IMR-90 (cell line): ENCODE measurements around the gene C8A. TPM values are rescaled to one million over a fixed set of nuclear protein-coding genes. Genes with fewer than 3 reads are reported as not detected.

Source experiments
- ATAC-seq: fragments of 200-7000 bp; cut with Tn5 transposase; 2 replicates; pipeline ENCODE4 v1.9.1; 2020; ENCODE audit warnings: low read depth, mild to moderate bottlenecking, moderate library complexity
- BruUV-seq: library from RNA; stranded (reverse); fragments of 400-500 nt; replicated peaks from 2 replicates; lab custom pipeline; 2021; lab: Mats Ljungman, UMichigan
- CTCF ChIA-PET: fragments of 300-600 bp; formaldehyde crosslinking; extraction: SDS; loops from one replicate; lab custom pipeline; 2021; ENCODE audit warnings: antibody characterized with exemption; lab: Yijun Ruan, JAX
- POLR2A ChIA-PET: fragments of 300-600 bp; sonication (Branson Sonifier 250); formaldehyde crosslinking; loops from one replicate; lab custom pipeline; 2022; ENCODE audit warnings: antibody characterized with exemption; ENCODE audit not compliant: unreplicated experiment; lab: Charles Lee
- DNase-seq: peaks from one replicate; pipeline ENCODE4 v3.0.0; 2013
- H2AFZ ChIP-seq: replicated peaks from 2 replicates; pipeline ENCODE3; 2013; ENCODE audit warnings: low read length, mild to moderate bottlenecking; ENCODE audit not compliant: poor library complexity
- H2AK5ac ChIP-seq: 2 replicates; pipeline ENCODE4 v1.6.1; 2013; ENCODE audit warnings: low read depth, low read length, inconsistent platforms
- H2AK9ac ChIP-seq: replicated peaks from 2 replicates; pipeline ENCODE3; 2013; ENCODE audit warnings: mild to moderate bottlenecking, low read depth, low read length, moderate library complexity; ENCODE audit not compliant: poor library complexity
- H2BK120ac ChIP-seq: 2 replicates; pipeline ENCODE4 v1.6.1; 2013; ENCODE audit warnings: low read depth, low read length, inconsistent platforms
- H2BK15ac ChIP-seq: 3 replicates; pipeline ENCODE4 v1.6.1; 2013; ENCODE audit warnings: low read depth, low read length, inconsistent platforms
- H2BK20ac ChIP-seq: 2 replicates; pipeline ENCODE4 v1.6.1; 2013; ENCODE audit warnings: low read depth, mild to moderate bottlenecking, inconsistent platforms, low read length, moderate library complexity
- H2BK5ac ChIP-seq: 2 replicates; pipeline ENCODE4 v1.6.1; 2013; ENCODE audit warnings: mild to moderate bottlenecking, low read depth, low read length, inconsistent platforms; ENCODE audit not compliant: poor library complexity, severe bottlenecking
- H3K14ac ChIP-seq: replicated peaks from 2 replicates; pipeline ENCODE4 v1.6.1; 2013; ENCODE audit warnings: low read depth, low read length, inconsistent platforms
- H3K18ac ChIP-seq: 2 replicates; pipeline ENCODE4 v1.6.1; 2013; ENCODE audit warnings: low read depth, low read length, control low read depth
- H3K23ac ChIP-seq: 2 replicates; pipeline ENCODE4 v1.6.1; 2013; ENCODE audit warnings: low read depth, low read length, inconsistent platforms
- H3K27ac ChIP-seq: 2 replicates; pipeline ENCODE4 v1.5.1; 2013; ENCODE audit warnings: mild to moderate bottlenecking, control low read depth, low read length; ENCODE audit not compliant: insufficient read depth
- H3K27me3 ChIP-seq: 2 replicates; pipeline ENCODE4 v1.6.1; 2013; ENCODE audit warnings: low read length; ENCODE audit not compliant: control insufficient read depth, insufficient read depth
- H3K36me3 ChIP-seq: 2 replicates; pipeline ENCODE4 v1.6.1; 2013; ENCODE audit warnings: low read length, mixed read lengths; ENCODE audit not compliant: control insufficient read depth, insufficient read depth
- H3K4ac ChIP-seq: 2 replicates; pipeline ENCODE4 v1.6.1; 2013; ENCODE audit warnings: low read depth, low read length, inconsistent platforms
- H3K4me1 ChIP-seq: 2 replicates; pipeline ENCODE4 v1.6.1; 2013; ENCODE audit warnings: low read length, mixed read lengths; ENCODE audit not compliant: control insufficient read depth, insufficient read depth
- H3K4me2 ChIP-seq: 2 replicates; pipeline ENCODE4 v1.6.1; 2013; ENCODE audit warnings: low read depth, mild to moderate bottlenecking, control low read depth, low read length, moderate library complexity
- H3K4me3 ChIP-seq: 2 replicates; pipeline ENCODE4 v1.5.1; 2013; ENCODE audit warnings: low read depth, mild to moderate bottlenecking, control low read depth, low read length, moderate library complexity; ENCODE audit not compliant: insufficient read depth
- H3K56ac ChIP-seq: 2 replicates; pipeline ENCODE4 v1.6.1; 2013; ENCODE audit warnings: low read length, inconsistent platforms; ENCODE audit not compliant: insufficient read depth; ENCODE audit errors: extremely low read depth
- H3K79me1 ChIP-seq, 2 experiments: 2 replicates each; pipeline ENCODE4 v1.6.1; 2013; ENCODE audit warnings: low read length in 2 of 2, inconsistent platforms in 1 of 2, low read depth in 1 of 2
- H3K9ac ChIP-seq: 2 replicates; pipeline ENCODE4 v1.6.1; 2013; ENCODE audit warnings: low read depth, low read length, control low read depth
- H3K9me1 ChIP-seq: 2 replicates; pipeline ENCODE4 v1.6.1; 2013; ENCODE audit warnings: low read length, inconsistent platforms; ENCODE audit not compliant: insufficient read depth
- H3K9me3 ChIP-seq: 2 replicates; pipeline ENCODE4 v1.6.1; 2013; ENCODE audit warnings: low read length; ENCODE audit not compliant: control insufficient read depth, insufficient read depth
- H4K20me1 ChIP-seq: 2 replicates; pipeline ENCODE4 v1.6.1; 2013; ENCODE audit warnings: low read length, inconsistent platforms; ENCODE audit not compliant: insufficient read depth
- H4K5ac ChIP-seq: 2 replicates; pipeline ENCODE4 v1.6.1; 2013; ENCODE audit warnings: mild to moderate bottlenecking, low read depth, low read length, control low read depth
- H4K8ac ChIP-seq, 2 experiments: 2 replicates each; pipeline ENCODE4 v1.6.1; 2013; ENCODE audit warnings: low read depth in 2 of 2, low read length in 2 of 2, control low read depth in 1 of 2, inconsistent platforms in 1 of 2
- H4K91ac ChIP-seq: 2 replicates; pipeline ENCODE4 v1.6.1; 2013; ENCODE audit warnings: low read depth, low read length, inconsistent platforms; ENCODE audit not compliant: insufficient read depth
- BHLHE40 ChIP-seq: fragments of 150-350 bp; IDR thresholded peaks from 2 replicates; pipeline ENCODE4 v1.6.1; 2016; ENCODE audit warnings: mild to moderate bottlenecking, low read depth, low read length
- CEBPB ChIP-seq: IDR thresholded peaks from 2 replicates; pipeline ENCODE4 v1.6.1; 2012; ENCODE audit warnings: low read depth, low read length, improper control_type of control experiment
- CHD1 ChIP-seq: IDR thresholded peaks from 2 replicates; pipeline ENCODE4 v1.6.1; 2012; ENCODE audit warnings: low read depth, low read length, improper control_type of control experiment
- FOS ChIP-seq: fragments of 150-350 bp; IDR thresholded peaks from 2 replicates; pipeline ENCODE4 v1.6.1; 2016; ENCODE audit warnings: low read depth, low read length
- MAFK ChIP-seq: IDR thresholded peaks from 2 replicates; pipeline ENCODE4 v1.6.1; 2012; ENCODE audit warnings: low read depth, low read length, improper control_type of control experiment
- MAZ ChIP-seq: IDR thresholded peaks from 2 replicates; pipeline ENCODE4 v1.6.1; 2012; ENCODE audit warnings: low read depth, mild to moderate bottlenecking, low read length, improper control_type of control experiment, moderate library complexity, borderline replicate concordance
- NFE2L2 ChIP-seq: fragments of 150-350 bp; IDR thresholded peaks from 2 replicates; pipeline ENCODE4 v1.6.1; 2016; ENCODE audit warnings: low read depth, mild to moderate bottlenecking, low read length
- POLR2A ChIP-seq: IDR thresholded peaks from 2 replicates; pipeline ENCODE4 v1.6.1; 2012; ENCODE audit warnings: mild to moderate bottlenecking, low read depth, low read length
- RCOR1 ChIP-seq: IDR thresholded peaks from 2 replicates; pipeline ENCODE4 v1.6.1; 2012; ENCODE audit warnings: mild to moderate bottlenecking, low read length, improper control_type of control experiment; ENCODE audit not compliant: insufficient replicate concordance
- SMC3 ChIP-seq: fragments of 150-350 bp; IDR thresholded peaks from 2 replicates; pipeline ENCODE4 v1.6.1; 2016; ENCODE audit warnings: low read depth, mild to moderate bottlenecking, antibody characterized with exemption, low read length, moderate library complexity
- WGBS, 2 experiments: methylation state at CpG; one replicate each; pipeline versions ENCODE4 v1.1.5 to v1.1.7; 2013; ENCODE audit warnings: missing lambda C conversion rate in 2 of 2; ENCODE audit not compliant: insufficient read length in 1 of 2; ENCODE audit errors: extremely low coverage in 2 of 2; 5-methylcytosine and 5-hydroxymethylcytosine counted together
- dilution Hi-C: fragments of 300-500 bp; cut with HindIII; formaldehyde crosslinking; loops from one replicate; pipeline ENCODE4 v1.14.3; 2018; ENCODE audit warnings: low sequenced_read_pairs; ENCODE audit not compliant: unreplicated experiment
- in situ Hi-C: fragments of 300-500 bp; cut with MboI; formaldehyde crosslinking; loops from 3 replicates; pipeline ENCODE4 v1.14.3; 2019; ENCODE audit warnings: low sequenced_read_pairs, inconsistent platforms, mixed read lengths
- intact Hi-C: fragments of 100-400 bp; cut with micrococcal nuclease; formaldehyde crosslinking; loops from 2 replicates; pipeline ENCODE4 v1.10.0; 2022
- polyA plus RNA-seq, 3 experiments: library from polyadenylated mRNA; depleted of rRNA; stranded (reverse); fragments of >200 nt; gene quantifications; 2 replicates each; pipeline ENCODE4 v1.2.3, GENCODE V29; 2012; ENCODE audit warnings: low replicate concordance in 1 of 3
- total RNA-seq: library from RNA; depleted of rRNA; stranded (reverse); fragments of >200 nt; gene quantifications from 2 replicates; pipeline ENCODE4 v1.2.3, GENCODE V29; 2012
- TF ChIP-seq, protein P1 (sequence below): conservative IDR thresholded peaks from 2 replicates; pipeline ENCODE4 v1.5.1; 2012; ENCODE audit warnings: mild to moderate bottlenecking, low read depth, low read length, improper control_type of control experiment
- TF ChIP-seq, protein P2 (sequence below): fragments of 150-350 bp; IDR thresholded peaks from 2 replicates; pipeline ENCODE4 v1.6.1; 2017; ENCODE audit warnings: mild to moderate bottlenecking, antibody characterized with exemption, low read length, low read depth

The C8A gene
- total and polyA plus RNA-seq, 2 of the 4 experiments (the other 2 are of a cell fraction), result not detected

- peak overlapping the region; percentile 53 for H3K56ac ChIP-seq
- peak overlapping the region; percentile 74 for H4K5ac ChIP-seq
- no peaks in the 10 kb centered on the region for H4K20me1 ChIP-seq
- peaks cover 5% of the 10 kb centered on the region; the same call in 1 of the 2 replicates for H3K4me1 ChIP-seq
- ChIA-PET POLR2A (no interaction called here), CTCF (interaction anchor here (0.7 to 1.4 kb wide), 4 partner anchors 9 to 33 kb away, joined by 3 to 4 read pairs (median 3); no protein-coding TSS in a partner anchor)
- ATAC-seq (no peak), DNase-seq (no peak)
- WGBS, 2 experiments, result 100% methylated on average over 3 of the region's 4 CpGs; no CpG with 5 or more reads in 1 of the 2 experiments
- peak overlapping the region; percentile 97 for H2BK120ac ChIP-seq
- intact Hi-C loops, result loop anchor here (5.0 to 10.0 kb wide), 4 partner anchors 134 to 1819 kb away; partner anchors contain the start of gene C8B
- no peaks in the 10 kb centered on the region for H3K79me1 ChIP-seq
- TF ChIP-seq CHD1 (no peak), NFE2L2 (no peak), MAZ (no peak), SMC3 (no peak), POLR2A (no peak), BHLHE40 (no peak), RCOR1 (no peak), MAFK (no peak), FOS (no peak), CEBPB (no peak)
- TF ChIP-seq, protein P1, sequence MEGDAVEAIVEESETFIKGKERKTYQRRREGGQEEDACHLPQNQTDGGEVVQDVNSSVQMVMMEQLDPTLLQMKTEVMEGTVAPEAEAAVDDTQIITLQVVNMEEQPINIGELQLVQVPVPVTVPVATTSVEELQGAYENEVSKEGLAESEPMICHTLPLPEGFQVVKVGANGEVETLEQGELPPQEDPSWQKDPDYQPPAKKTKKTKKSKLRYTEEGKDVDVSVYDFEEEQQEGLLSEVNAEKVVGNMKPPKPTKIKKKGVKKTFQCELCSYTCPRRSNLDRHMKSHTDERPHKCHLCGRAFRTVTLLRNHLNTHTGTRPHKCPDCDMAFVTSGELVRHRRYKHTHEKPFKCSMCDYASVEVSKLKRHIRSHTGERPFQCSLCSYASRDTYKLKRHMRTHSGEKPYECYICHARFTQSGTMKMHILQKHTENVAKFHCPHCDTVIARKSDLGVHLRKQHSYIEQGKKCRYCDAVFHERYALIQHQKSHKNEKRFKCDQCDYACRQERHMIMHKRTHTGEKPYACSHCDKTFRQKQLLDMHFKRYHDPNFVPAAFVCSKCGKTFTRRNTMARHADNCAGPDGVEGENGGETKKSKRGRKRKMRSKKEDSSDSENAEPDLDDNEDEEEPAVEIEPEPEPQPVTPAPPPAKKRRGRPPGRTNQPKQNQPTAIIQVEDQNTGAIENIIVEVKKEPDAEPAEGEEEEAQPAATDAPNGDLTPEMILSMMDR, result no peak
- TF ChIP-seq, protein P2, sequence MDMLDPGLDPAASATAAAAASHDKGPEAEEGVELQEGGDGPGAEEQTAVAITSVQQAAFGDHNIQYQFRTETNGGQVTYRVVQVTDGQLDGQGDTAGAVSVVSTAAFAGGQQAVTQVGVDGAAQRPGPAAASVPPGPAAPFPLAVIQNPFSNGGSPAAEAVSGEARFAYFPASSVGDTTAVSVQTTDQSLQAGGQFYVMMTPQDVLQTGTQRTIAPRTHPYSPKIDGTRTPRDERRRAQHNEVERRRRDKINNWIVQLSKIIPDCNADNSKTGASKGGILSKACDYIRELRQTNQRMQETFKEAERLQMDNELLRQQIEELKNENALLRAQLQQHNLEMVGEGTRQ, result no peak
- peak overlapping the region; percentile 88 for H3K27ac ChIP-seq
- H2BK15ac ChIP-seq, result peak overlapping the region; percentile 69
- H3K9me1 ChIP-seq, result peaks cover 7% of the 10 kb centered on the region; the same call in 1 of the 2 replicates
- H3K4me3 ChIP-seq, result no peak overlapping the region
- no peaks in the 10 kb centered on the region for H3K9me3 ChIP-seq
- H3K4ac ChIP-seq, result peak overlapping the region; percentile 93
- no peaks in the 10 kb centered on the region for H3K36me3 ChIP-seq
- H3K4me2 ChIP-seq, result no peak overlapping the region
- peak overlapping the region; percentile 72 for H3K14ac ChIP-seq
- peak overlapping the region; percentile 28 for H2BK5ac ChIP-seq
- peak overlapping the region; percentile 69 to 95 for H4K8ac ChIP-seq
- peak overlapping the region; percentile 21 for H2AK9ac ChIP-seq
- H2AFZ ChIP-seq, result peak overlapping the region; percentile 64
- BruUV-seq, result no TSS peak
- in situ Hi-C loops, result loop anchor here (25.0 kb wide), 1 partner anchor 654 kb away; no protein-coding TSS in a partner anchor
- H3K9ac ChIP-seq, result 0 out of 2 replicates have a peak overlapping the region, but pooled peaks have one; percentile 7
- H4K91ac ChIP-seq, result peak overlapping the region; percentile 88
- H2BK20ac ChIP-seq, result peak overlapping the region; percentile 98
- H3K27me3 ChIP-seq, result no peaks in the 10 kb centered on the region
- peak overlapping the region; percentile 88 for H2AK5ac ChIP-seq
- H3K18ac ChIP-seq, result peak overlapping the region; percentile 98
- dilution Hi-C loops, result no loop called here
- peak overlapping the region; percentile 18 for H3K23ac ChIP-seq
Observed at GRCh38 chr1:56833088-56833487, 21.5 kb upstream of the C8A start.
